Measurements from ENCODE around the gene PROKR1.

- no peak for TF ChIP-seq CTCF (IDR thresholded peaks at IDR 0.05; ENCODE audit: low read depth, low read length)
- TF ChIP-seq EZH2phosphoT487 (IDR thresholded peaks at IDR 0.05; ENCODE audit: low read depth) = no peak
Observed at GRCh38 chr2:68612765-68613519, 30.4 kb upstream of the PROKR1 start.

Data from OCI-LY3 (cell line).